Measurements from ENCODE around the gene TMEM165. TPM values are rescaled to one million over a fixed set of nuclear protein-coding genes. Genes with fewer than 3 reads are reported as not detected.
"Not testable (repeated sequence)": the region's sequence is repeated elsewhere in the genome, so short reads cannot be mapped to it uniquely, and the experiment has no call there.

Gene TMEM165
- total RNA-seq, 1 experiment from 2014 or later = 119 TPM

DNA sequence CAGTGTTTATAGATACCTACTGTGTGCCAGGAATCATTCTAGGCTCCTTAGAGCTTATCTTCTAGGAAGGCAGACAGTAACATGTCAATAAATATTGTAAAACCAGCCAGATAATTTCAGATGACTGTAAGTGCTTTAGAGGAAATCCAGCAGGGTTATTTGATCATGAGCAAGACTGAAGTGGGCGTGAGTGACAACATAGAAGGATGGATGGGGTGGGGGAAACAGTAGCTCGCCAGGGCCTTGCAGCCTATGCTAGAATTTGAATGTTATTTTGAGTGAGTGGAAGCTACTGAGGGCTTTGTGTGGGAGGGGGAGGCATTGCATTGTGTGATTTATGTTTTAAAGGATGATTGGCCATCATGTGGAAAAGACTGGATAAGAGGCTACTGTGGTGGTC is 43.0 kb upstream of the TMEM165 start:
- Mint-ChIP-seq H3K9me3 (ENCODE audit: unreplicated experiment) (no peaks in the 10 kb centered on the region), H3K4me1 (ENCODE audit: insufficient read depth, unreplicated experiment) (peaks cover 44% of the 10 kb centered on the region), H3K27ac (ENCODE audit: low read depth, unreplicated experiment) (peak overlapping the region; percentile 53), H3K4me3 (ENCODE audit: unreplicated experiment) (no peak overlapping the region), H3K36me3 (ENCODE audit: insufficient read depth, unreplicated experiment) (no peaks in the 10 kb centered on the region), H3K27me3 (ENCODE audit: insufficient read depth, unreplicated experiment) (no peaks in the 10 kb centered on the region)
- ChIA-PET CTCF (interaction anchor here (1.6 kb wide), 1 partner anchor 9 kb away, joined by 3 read pairs; no protein-coding TSS in a partner anchor), POLR2A (interaction anchor here (0.5 to 17.4 kb wide), 5 partner anchors 26 to 922 kb away, joined by 3 to 387 read pairs (median 3); partner anchors contain the start of gene TMEM165)
- no TSS peak for BruUV-seq (replicated peaks)
- no peak for DNase-seq (ENCODE audit: unreplicated experiment)
- intact Hi-C loops (cut with micrococcal nuclease) = no loop called here
- TF ChIP-seq, protein P1, sequence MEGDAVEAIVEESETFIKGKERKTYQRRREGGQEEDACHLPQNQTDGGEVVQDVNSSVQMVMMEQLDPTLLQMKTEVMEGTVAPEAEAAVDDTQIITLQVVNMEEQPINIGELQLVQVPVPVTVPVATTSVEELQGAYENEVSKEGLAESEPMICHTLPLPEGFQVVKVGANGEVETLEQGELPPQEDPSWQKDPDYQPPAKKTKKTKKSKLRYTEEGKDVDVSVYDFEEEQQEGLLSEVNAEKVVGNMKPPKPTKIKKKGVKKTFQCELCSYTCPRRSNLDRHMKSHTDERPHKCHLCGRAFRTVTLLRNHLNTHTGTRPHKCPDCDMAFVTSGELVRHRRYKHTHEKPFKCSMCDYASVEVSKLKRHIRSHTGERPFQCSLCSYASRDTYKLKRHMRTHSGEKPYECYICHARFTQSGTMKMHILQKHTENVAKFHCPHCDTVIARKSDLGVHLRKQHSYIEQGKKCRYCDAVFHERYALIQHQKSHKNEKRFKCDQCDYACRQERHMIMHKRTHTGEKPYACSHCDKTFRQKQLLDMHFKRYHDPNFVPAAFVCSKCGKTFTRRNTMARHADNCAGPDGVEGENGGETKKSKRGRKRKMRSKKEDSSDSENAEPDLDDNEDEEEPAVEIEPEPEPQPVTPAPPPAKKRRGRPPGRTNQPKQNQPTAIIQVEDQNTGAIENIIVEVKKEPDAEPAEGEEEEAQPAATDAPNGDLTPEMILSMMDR (IDR thresholded peaks at IDR 0.05; ENCODE audit: unreplicated experiment) = no peak

DNA sequence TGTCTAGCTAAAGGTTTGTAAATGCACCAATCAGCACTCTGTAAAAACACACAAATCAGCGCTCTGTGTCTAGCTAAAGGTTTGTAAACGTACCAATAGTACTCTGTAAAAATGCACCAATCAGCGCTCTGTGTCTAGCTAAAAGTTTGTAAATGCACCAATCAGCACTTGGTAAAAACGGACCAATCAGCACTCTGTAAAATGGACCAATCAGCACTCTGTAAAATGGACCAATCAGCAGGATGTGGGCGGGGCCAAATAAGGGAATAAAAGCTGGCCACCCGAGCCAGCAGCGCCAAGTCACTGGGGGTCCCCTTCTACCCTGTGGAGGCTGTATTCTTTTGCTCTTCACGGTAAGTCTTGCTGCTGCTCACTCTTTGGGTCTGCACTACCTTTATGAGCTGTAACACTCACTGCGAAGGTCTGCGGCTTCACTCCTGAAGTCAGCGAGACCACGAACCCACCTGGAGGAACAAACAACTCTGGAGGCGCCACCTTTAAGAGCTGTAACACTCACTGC is 42.5 kb upstream of the TMEM165 start:
- ChIA-PET CTCF (interaction anchor here (0.9 to 1.6 kb wide), 2 partner anchors 9 to 382 kb away, joined by 3 read pairs; no protein-coding TSS in a partner anchor), POLR2A (interaction anchor here (0.5 to 17.4 kb wide), 3 partner anchors 25 to 57 kb away, joined by 3 to 387 read pairs (median 3); partner anchors contain the start of gene TMEM165)
- DNase-seq (ENCODE audit: unreplicated experiment); intact Hi-C loops (cut with micrococcal nuclease); H3K36me3 Mint-ChIP-seq (ENCODE audit: insufficient read depth, unreplicated experiment); H3K9me3 Mint-ChIP-seq (ENCODE audit: unreplicated experiment); H3K27me3 Mint-ChIP-seq (ENCODE audit: insufficient read depth, unreplicated experiment); H3K4me3 Mint-ChIP-seq (ENCODE audit: unreplicated experiment); BruUV-seq (replicated peaks): not testable (repeated sequence)
- peak overlapping the region; percentile 53 for H3K27ac Mint-ChIP-seq (ENCODE audit: low read depth, unreplicated experiment)
- peaks cover 41% of the 10 kb centered on the region for H3K4me1 Mint-ChIP-seq (ENCODE audit: insufficient read depth, unreplicated experiment)

DNA sequence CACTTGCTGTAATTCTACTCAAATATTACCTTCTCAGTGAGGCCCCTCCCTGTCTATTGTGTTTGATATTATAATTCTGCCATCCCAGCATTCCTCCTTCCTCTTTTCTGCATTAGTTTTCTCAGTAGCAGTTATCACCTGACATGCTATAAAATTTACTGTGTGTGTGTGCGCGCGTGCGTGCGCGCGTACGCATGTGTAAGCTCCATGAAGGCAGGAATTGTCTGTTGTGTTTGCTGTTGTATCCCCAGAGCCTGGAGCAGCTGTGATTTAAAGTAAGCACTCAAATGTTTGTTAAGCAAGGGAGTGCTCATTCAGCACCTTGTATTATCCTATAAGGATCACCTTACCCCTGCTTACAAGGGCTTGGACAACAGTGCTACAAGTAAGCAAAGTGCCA is 41.1 kb upstream of the TMEM165 start:
- H3K4me1 Mint-ChIP-seq (ENCODE audit: insufficient read depth, unreplicated experiment) = peaks cover 49% of the 10 kb centered on the region
- H3K27ac Mint-ChIP-seq (ENCODE audit: low read depth, unreplicated experiment) = no peak overlapping the region
- DNase-seq (ENCODE audit: unreplicated experiment) = no peak
- no peaks in the 10 kb centered on the region for H3K27me3 Mint-ChIP-seq (ENCODE audit: insufficient read depth, unreplicated experiment)
- BruUV-seq (replicated peaks) = no TSS peak
- H3K4me3 Mint-ChIP-seq (ENCODE audit: unreplicated experiment) = no peak overlapping the region
- intact Hi-C loops (cut with micrococcal nuclease) = no loop called here
- TF ChIP-seq, protein P1 (IDR thresholded peaks at IDR 0.05; ENCODE audit: unreplicated experiment) = no peak
- ChIA-PET CTCF (interaction anchor here (0.7 to 3.2 kb wide), 4 partner anchors 9 to 511 kb away, joined by 3 to 29 read pairs (median 3); partner anchors contain the start of gene SRD5A3), POLR2A (interaction anchor here (2.4 to 17.4 kb wide), 3 partner anchors 9 to 42 kb away, joined by 7 to 387 read pairs (median 22); partner anchors contain the start of genes SRD5A3 and TMEM165)
- H3K36me3 Mint-ChIP-seq (ENCODE audit: insufficient read depth, unreplicated experiment) = peaks cover 7% of the 10 kb centered on the region
- H3K9me3 Mint-ChIP-seq (ENCODE audit: unreplicated experiment) = no peaks in the 10 kb centered on the region

DNA sequence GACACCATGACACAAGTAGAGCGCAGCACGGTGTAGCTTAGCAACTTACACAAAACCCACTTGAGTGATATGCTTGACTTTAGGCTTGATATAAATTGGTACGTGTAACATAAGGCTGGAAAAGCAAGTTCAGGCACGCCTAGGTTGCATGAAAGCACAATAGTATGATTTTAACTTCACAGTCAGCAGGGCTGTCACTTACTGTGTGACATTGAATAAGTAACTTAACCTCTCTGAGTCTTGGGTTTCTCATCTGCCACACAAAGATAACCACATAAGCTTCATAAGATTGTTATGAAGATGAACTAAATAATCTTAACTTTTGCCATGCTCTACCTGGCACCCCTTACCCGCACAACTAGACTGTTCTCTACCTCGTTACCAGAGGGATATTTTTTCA is 40.2 kb upstream of the TMEM165 start:
- CTCF ChIA-PET = interaction anchor here (0.7 to 3.2 kb wide), 5 partner anchors 10 to 510 kb away, joined by 3 to 29 read pairs (median 3); partner anchors contain the start of gene SRD5A3
- no TSS peak for BruUV-seq (replicated peaks)

More for the DNA sequence above, 40.2 kb upstream of the TMEM165 start:
- H3K4me3 Mint-ChIP-seq (ENCODE audit: unreplicated experiment) = no peak overlapping the region
- H3K27me3 Mint-ChIP-seq (ENCODE audit: insufficient read depth, unreplicated experiment) = no peaks in the 10 kb centered on the region
- H3K9me3 Mint-ChIP-seq (ENCODE audit: unreplicated experiment) = no peaks in the 10 kb centered on the region
- intact Hi-C loops (cut with micrococcal nuclease) = no loop called here
- no peak overlapping the region for H3K27ac Mint-ChIP-seq (ENCODE audit: low read depth, unreplicated experiment)
- TF ChIP-seq, protein P1 (IDR thresholded peaks at IDR 0.05; ENCODE audit: unreplicated experiment) = no peak
- POLR2A ChIA-PET = interaction anchor here (0.9 to 17.4 kb wide), 6 partner anchors 9 to 378 kb away, joined by 3 to 387 read pairs (median 5); partner anchors contain the start of genes SRD5A3 and TMEM165
- peaks cover 9% of the 10 kb centered on the region for H3K36me3 Mint-ChIP-seq (ENCODE audit: insufficient read depth, unreplicated experiment)
- peaks cover 49% of the 10 kb centered on the region for H3K4me1 Mint-ChIP-seq (ENCODE audit: insufficient read depth, unreplicated experiment)
- DNase-seq (ENCODE audit: unreplicated experiment) = peak; percentile 73
